Thyroid gland (tissue), 4 donors: Measurements from ENCODE around the gene NPY4R2.
"Not testable (repeated sequence)": the region's sequence is repeated elsewhere in the genome, so short reads cannot be mapped to it uniquely, and the experiment has no call there.

Experiments used
- POLR2A ChIP-seq, 2 donors: fragments of 450-650 bp; IDR thresholded peaks; one replicate each; pipeline ENCODE4 v1.6.1; 2017; ENCODE audit warnings: antibody characterized with exemption in 2 of 2, mild to moderate bottlenecking in 2 of 2, moderate library complexity in 1 of 2
- TF ChIP-seq, protein P1 (sequence below), 6 experiments: fragments of 200-600 bp in 3 of 6; fragments of 450-650 bp in 3 of 6; sonication (generic) in 3 of 6; IDR thresholded peaks; one replicate each; pipeline ENCODE4 v1.5.1; 2016 to 2019; ENCODE audit warnings: antibody characterized with exemption in 6 of 6, mild to moderate bottlenecking in 2 of 6, inconsistent platforms in 1 of 6, moderate library complexity in 1 of 6

DNA sequence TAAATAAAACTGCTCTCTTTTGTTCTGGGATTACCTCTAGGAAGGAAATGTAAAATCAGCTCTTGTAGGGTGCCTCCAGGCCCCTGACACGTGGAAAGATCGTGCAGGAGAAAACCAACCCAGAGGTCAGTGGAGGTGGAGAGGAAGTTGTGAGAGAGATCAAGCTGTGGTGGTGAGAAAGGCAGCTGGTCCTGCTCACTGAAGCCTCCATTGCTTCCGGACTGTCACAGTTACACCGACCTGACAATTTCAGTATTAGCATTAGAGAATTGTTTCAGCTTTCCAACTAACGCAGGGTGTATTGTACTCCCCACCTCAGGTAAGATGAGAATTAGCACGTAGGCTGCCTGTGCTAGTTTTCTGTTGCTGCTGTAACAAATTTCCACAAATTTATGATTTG is 50.5 kb downstream of the NPY4R2 start:
- TF ChIP-seq, protein P1, sequence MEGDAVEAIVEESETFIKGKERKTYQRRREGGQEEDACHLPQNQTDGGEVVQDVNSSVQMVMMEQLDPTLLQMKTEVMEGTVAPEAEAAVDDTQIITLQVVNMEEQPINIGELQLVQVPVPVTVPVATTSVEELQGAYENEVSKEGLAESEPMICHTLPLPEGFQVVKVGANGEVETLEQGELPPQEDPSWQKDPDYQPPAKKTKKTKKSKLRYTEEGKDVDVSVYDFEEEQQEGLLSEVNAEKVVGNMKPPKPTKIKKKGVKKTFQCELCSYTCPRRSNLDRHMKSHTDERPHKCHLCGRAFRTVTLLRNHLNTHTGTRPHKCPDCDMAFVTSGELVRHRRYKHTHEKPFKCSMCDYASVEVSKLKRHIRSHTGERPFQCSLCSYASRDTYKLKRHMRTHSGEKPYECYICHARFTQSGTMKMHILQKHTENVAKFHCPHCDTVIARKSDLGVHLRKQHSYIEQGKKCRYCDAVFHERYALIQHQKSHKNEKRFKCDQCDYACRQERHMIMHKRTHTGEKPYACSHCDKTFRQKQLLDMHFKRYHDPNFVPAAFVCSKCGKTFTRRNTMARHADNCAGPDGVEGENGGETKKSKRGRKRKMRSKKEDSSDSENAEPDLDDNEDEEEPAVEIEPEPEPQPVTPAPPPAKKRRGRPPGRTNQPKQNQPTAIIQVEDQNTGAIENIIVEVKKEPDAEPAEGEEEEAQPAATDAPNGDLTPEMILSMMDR (IDR thresholded peaks at IDR 0.05): not testable (repeated sequence)
- not testable (repeated sequence) for TF ChIP-seq POLR2A (IDR thresholded peaks at IDR 0.05)
